ENCODE results near the gene TIAM2. TPM values are rescaled to one million over a fixed set of nuclear protein-coding genes. Genes with fewer than 3 reads are reported as not detected.

The TIAM2 gene
- total RNA-seq, 2 experiments from 2014 or later = 4.4 to 5.3 TPM

- Mint-ChIP-seq H3K9me3 (no peaks in the 10 kb centered on the region), H3K4me3 (no peak overlapping the region), H3K36me3 (ENCODE audit: low read depth) (no peaks in the 10 kb centered on the region), H3K27me3 (no peaks in the 10 kb centered on the region), H3K4me1 (ENCODE audit: low read depth) (peaks cover 15% of the 10 kb centered on the region), H3K27ac (no peak overlapping the region)
- intact Hi-C loops (cut with DNase I, micrococcal nuclease) = no loop called here
- no peak for ATAC-seq (ENCODE audit: poor library complexity)
- ChIA-PET CTCF (no interaction called here), POLR2A (no interaction called here)
- Histone ChIP-seq H3K27ac (ENCODE audit: low read depth in 1 of 2, low read length in 2 of 2) (no peak overlapping the region), H3K4me3 (ENCODE audit: low read length) (no peak overlapping the region), H3K4me1 (ENCODE audit: insufficient read depth, low read length) (peaks cover 4% of the 10 kb centered on the region), H3K9me3 (ENCODE audit: control insufficient read depth in 1 of 2, insufficient read depth in 1 of 2, low read length in 2 of 2) (no peaks in the 10 kb centered on the region), H3K27me3 (ENCODE audit: control insufficient read depth in 1 of 2, insufficient read depth in 2 of 2, low read length in 2 of 2) (no peaks in the 10 kb centered on the region), H3K36me3 (ENCODE audit: insufficient read depth, low read length) (no peaks in the 10 kb centered on the region)
- no peak for DNase-seq
- TF ChIP-seq CTCF (IDR thresholded peaks at IDR 0.05) = no peak
Observed at GRCh38 chr6:155193526-155193925, 198.4 kb downstream of the TIAM2 start.

- Mint-ChIP-seq H3K27ac (no peak overlapping the region), H3K36me3 (ENCODE audit: low read depth) (no peaks in the 10 kb centered on the region), H3K27me3 (no peaks in the 10 kb centered on the region), H3K4me3 (no peak overlapping the region), H3K9me3 (no peaks in the 10 kb centered on the region), H3K4me1 (ENCODE audit: low read depth) (peaks cover 6% of the 10 kb centered on the region)
- H3K4me3 ChIP-seq (ENCODE audit: low read length) = no peak overlapping the region
- no peaks in the 10 kb centered on the region for H3K27me3 ChIP-seq (ENCODE audit: control insufficient read depth in 1 of 2, insufficient read depth in 2 of 2, low read length in 2 of 2)
- ChIA-PET POLR2A (no interaction called here), CTCF (no interaction called here)
- DNase-seq = no peak
- no peaks in the 10 kb centered on the region for H3K9me3 ChIP-seq (ENCODE audit: control insufficient read depth in 1 of 2, insufficient read depth in 1 of 2, low read length in 2 of 2)
- intact Hi-C loops (cut with DNase I, micrococcal nuclease) = no loop called here
- no peak overlapping the region for H3K27ac ChIP-seq (ENCODE audit: low read depth in 1 of 2, low read length in 2 of 2)
- TF ChIP-seq CTCF (IDR thresholded peaks at IDR 0.05) = no peak
- no peaks in the 10 kb centered on the region for H3K36me3 ChIP-seq (ENCODE audit: insufficient read depth, low read length)
- H3K4me1 ChIP-seq (ENCODE audit: insufficient read depth, low read length) = peaks cover 4% of the 10 kb centered on the region
- no peak for ATAC-seq (ENCODE audit: poor library complexity)
Observed at GRCh38 chr6:155194399-155194798, 199.3 kb downstream of the TIAM2 start.

GRCh38 chr6:155195903-155196302 lies 200.8 kb downstream of the TIAM2 start:
- Mint-ChIP-seq H3K36me3 (ENCODE audit: low read depth) (no peaks in the 10 kb centered on the region), H3K27me3 (no peaks in the 10 kb centered on the region), H3K27ac (no peak overlapping the region), H3K4me3 (no peak overlapping the region), H3K9me3 (no peaks in the 10 kb centered on the region), H3K4me1 (ENCODE audit: low read depth) (no peaks in the 10 kb centered on the region)
- DNase-seq = no peak
- ChIA-PET CTCF (no interaction called here), POLR2A (no interaction called here)
- no peak for ATAC-seq (ENCODE audit: poor library complexity)
- Histone ChIP-seq H3K4me1 (ENCODE audit: insufficient read depth, low read length) (no peaks in the 10 kb centered on the region), H3K36me3 (ENCODE audit: insufficient read depth, low read length) (no peaks in the 10 kb centered on the region), H3K4me3 (ENCODE audit: low read length) (no peak overlapping the region), H3K27ac (ENCODE audit: low read depth in 1 of 2, low read length in 2 of 2) (no peak overlapping the region), H3K27me3 (ENCODE audit: control insufficient read depth in 1 of 2, insufficient read depth in 2 of 2, low read length in 2 of 2) (no peaks in the 10 kb centered on the region), H3K9me3 (ENCODE audit: control insufficient read depth in 1 of 2, insufficient read depth in 1 of 2, low read length in 2 of 2) (no peaks in the 10 kb centered on the region)
- intact Hi-C loops (cut with DNase I, micrococcal nuclease) = no loop called here
- TF ChIP-seq CTCF (IDR thresholded peaks at IDR 0.05) = no peak

Measured in CD4-positive, alpha-beta T cell (primary cell).